ENCODE data around the gene SETD7.

Gene SETD7

GRCh38 chr4:139574641-139575040 lies 18.6 kb upstream of the SETD7 start:
- DNase-seq (ENCODE audit: low read depth, low spot score): no peak

GRCh38 chr4:139568206-139568955 lies 12.4 kb upstream of the SETD7 start:
- no peak for DNase-seq (ENCODE audit: low read depth, low spot score)

DNA sequence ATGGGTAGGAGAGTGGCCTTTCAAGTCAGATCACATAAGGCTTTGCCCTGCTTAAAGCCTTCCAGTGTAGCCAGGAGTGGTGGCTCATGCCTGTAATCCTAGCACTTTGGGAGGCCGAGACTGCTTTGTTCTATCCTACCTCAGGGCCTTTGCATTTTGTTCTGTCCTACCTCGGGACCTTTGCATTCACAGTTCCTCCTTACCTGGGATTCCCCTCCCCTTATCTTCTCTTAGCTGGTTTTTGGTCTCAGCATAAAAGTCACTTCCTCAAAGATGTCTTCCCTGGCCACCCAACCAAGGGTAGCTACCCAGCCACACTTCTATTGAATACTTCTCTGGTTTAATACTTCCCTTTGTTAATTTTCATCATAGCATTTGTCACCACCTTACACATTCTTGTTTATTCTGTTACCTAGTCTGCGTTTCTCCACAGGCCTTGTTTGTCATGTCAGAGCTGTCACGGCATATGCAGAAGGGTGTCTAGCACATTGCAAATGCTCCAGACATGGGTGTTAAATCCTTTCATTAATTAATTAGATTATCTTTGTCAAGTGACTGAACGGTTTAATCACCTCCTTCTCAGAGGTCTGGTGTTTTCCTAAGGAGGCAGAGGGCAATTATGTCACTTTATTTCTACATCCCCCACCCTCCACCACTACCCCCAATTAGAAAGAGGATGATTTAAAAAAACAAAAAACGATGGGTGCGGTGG lies 11.3 kb upstream of the SETD7 start:
- DNase-seq (ENCODE audit: low read depth, low spot score): no peak

DNA sequence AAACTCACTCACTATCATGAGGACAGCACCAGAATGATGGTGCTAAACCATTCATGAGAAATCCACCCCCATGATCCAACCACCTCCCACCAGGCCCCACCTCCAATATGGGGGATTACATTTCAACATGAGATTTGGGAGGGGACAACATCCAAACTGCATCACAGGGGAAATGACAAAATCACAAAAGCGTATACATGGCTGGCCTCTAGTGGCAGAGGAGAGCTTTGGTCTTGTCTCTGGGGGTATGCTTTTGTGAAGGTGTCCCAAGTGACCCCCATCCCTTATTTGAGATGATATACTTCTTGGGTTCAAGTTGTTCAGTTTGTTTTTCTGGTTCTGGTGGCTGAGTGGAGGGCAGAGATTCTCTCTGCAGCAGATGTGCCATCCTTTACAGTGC lies 8.5 kb upstream of the SETD7 start:
- DNase-seq (ENCODE audit: low read depth, low spot score): no peak

GRCh38 chr4:139563515-139563914 lies 7.5 kb upstream of the SETD7 start:
- no peak for DNase-seq (ENCODE audit: low read depth, low spot score)

- DNase-seq (ENCODE audit: low read depth, low spot score): no peak
Observed at GRCh38 chr4:139562839-139563238, 6.8 kb upstream of the SETD7 start.

GRCh38 chr4:139562067-139562684 lies 6.2 kb upstream of the SETD7 start:
- no peak for DNase-seq (ENCODE audit: low read depth, low spot score)

DNA sequence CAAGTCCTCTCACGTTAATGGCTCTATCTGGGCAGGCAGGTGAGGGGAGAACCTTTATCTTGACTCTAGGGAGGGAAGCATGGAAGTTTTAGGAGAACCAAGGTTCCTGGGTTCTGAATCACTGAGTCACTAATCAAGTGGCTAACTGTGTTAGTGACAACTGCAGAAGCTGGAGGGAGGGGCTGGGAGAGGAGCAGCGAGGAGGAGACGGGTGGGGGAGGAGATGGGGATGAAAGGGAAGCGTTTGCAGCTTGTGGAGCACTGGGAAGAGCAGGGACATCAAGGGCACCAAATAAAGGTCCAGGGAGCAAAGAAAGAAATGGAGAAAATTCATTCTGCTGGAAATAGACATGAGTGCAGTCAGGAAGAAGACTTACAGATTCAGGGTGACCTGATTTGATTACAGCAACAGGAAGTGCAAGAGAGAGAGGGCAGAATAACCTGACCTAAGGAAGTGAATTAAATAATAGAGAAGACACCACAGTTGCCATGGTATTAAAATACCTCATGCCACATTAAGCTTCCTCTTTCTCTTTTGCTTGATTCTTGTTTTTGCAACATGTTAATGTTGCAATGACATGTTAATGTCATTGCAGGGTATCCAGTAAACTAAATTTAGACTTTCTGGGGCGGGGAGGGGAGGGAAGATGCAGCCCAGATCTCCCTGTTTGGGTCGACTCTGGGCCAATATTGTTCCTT lies 4.5 kb upstream of the SETD7 start:
- no peak for DNase-seq (ENCODE audit: low read depth, low spot score)

DNA sequence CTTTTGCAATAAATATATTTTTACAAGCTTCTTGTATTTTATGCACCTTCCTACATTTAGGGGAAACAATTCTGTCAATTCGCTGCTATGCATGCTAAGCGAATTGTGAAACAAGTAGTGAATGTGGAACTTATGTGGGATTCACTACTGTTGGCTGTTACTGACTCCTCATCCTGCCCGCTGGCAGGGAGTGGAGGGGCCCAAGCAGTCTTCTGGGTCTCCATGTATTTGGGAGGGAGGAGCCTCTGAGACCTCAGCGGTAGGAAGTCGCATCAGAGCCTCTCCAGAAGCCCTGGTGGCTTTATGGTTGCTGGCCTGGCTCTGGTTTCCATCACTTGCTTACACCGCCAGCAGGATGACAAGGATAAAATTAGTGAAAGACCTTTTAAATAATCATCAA lies 3.7 kb upstream of the SETD7 start:
- DNase-seq (ENCODE audit: low read depth, low spot score): no peak

GRCh38 chr4:139559089-139559479 lies 3.1 kb upstream of the SETD7 start:
- DNase-seq (ENCODE audit: low read depth, low spot score): no peak

- no peak for DNase-seq (ENCODE audit: low read depth, low spot score)
Observed at GRCh38 chr4:139558235-139559088, 2.4 kb upstream of the SETD7 start.

DNA sequence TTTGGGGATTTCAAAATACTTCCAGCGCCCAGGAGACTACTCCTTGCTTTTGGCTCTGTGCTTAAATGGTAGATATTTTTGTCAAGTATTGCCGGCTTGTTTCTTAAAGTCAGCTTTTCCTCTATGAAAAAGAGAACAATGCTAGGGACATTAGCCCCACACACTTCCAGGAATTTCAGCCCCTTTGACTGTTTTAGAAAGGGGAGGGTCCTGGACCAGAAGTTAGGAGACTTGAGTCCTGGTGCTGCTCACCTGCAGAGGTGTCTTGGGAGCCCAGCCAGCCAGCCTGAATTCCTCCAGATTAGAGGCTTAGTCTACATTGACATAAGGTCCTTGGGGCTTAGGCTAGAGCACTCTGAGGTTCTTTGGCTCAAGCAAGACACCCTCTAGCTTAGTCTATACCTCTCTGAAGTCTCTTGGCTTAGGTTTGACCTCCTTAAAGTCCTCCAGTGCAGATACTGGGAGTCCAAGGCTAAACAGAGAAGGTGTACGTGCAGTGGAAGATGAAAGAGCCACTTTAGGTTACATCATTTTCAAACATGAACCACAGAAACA lies 1.6 kb upstream of the SETD7 start:
- DNase-seq (ENCODE audit: low read depth, low spot score): no peak

DNA sequence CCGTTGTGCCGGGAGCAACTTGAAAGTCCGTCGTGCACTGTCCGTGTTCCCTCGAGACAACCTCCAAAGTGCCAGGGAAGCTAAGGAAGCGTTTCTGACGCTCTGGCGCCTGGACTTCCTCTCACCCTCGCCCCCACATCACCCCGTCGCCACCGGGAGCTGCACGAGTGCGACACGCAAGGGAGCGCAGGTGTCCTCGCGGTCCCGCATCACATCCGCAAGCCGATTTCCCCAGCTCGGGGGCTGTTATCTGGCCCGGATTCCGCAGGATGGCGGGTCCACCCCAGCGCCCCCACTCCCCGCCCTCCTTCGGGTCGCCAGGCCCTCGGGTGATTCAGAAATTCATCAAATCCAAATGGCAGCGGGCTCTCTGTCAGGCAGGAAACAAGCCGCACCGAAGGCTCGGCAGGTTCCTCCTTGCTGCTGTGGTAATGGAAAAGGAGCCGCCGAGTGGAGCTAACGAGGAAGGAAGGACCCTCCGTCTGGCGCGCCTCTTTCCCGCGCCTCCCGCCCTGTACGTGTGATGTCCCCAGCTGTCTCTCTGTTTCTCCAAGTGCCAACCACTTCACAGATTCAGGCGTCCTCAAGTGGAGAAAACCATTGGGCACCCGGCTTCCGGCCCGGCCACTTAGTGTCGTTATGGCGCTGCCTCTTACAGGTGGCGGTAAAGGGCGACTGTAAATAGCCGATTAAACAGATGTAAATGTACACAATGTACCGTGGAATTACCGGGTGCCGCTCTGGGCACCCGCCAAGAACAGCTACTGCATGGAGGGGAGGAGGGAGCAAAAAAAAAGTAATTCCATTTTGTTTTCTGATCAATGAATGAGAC lies 921 bp upstream of the SETD7 start:
- DNase-seq (ENCODE audit: low read depth, low spot score): no peak

DNA sequence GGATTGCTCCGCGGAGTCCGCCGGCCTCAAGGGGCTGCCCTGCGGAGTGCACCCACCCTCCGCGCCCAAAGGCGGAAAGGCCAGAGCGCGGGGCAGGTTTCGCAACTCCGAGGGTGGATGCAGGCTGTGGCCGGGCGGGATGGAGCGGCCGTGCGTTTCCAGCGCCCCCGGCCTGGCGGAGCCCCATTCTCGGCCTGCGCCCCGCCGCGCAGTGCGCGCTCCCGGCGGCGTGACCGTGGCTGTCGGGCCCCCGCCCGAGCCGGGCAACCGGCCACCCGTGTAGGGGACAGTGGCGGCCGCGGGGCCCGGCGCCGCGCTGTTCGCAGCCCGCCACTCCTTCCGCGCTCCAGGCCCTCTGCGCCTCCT lies 331 bp downstream of the SETD7 start:
- no peak for DNase-seq (ENCODE audit: low read depth, low spot score)

DNA sequence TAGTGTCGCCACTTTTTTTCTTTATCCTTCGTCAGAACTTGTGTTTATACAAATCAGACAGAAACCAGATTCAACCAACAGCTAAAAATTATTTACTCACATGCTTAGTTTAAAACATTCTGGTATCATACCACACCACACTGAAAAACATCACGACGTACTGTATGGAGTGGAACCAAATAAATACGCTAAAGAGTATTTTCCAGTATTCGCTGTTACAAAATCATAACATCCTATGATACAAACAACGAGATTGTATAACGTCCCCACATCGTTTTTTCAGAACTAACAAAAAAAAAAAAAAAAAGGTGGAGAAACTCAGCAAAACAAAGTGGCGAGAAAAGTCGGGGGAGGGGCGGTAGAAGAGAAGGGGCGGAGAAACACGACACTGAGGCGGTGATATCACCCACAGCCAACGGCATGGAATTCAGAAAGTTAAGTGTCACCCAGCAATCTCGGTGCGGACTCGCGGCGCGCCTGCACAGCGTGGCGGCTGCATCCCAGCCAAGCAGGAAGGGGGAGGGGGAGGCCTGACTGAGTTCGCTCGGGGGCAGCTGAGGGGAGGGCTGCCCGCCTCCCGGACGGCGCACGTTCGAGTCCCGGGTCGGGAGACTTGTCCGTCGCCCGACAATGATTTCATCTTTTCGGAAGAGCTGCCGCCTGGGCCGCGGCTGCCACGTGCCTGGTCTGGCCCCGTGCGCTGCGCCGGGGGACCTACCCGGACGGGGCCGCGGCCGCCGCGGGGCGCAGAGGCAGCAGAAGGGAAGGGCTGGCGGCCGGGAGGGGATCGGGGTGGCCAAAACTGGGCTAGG lies 920 bp downstream of the SETD7 start:
- peak; percentile 47 for DNase-seq (ENCODE audit: low read depth, low spot score)

DNA sequence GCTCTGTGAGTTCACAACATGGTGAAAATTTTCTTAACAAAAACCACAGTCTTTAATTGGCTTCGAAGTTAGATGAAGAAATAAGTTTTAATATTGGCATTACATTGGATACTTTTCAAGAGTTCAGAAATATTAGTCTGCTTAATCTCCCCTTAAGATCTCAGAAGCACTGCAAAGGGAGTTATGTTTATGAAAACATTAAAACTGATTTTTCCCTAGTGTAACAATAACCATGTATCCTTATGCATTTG lies 1.5 kb downstream of the SETD7 start:
- no peak for DNase-seq (ENCODE audit: low read depth, low spot score)

DNA sequence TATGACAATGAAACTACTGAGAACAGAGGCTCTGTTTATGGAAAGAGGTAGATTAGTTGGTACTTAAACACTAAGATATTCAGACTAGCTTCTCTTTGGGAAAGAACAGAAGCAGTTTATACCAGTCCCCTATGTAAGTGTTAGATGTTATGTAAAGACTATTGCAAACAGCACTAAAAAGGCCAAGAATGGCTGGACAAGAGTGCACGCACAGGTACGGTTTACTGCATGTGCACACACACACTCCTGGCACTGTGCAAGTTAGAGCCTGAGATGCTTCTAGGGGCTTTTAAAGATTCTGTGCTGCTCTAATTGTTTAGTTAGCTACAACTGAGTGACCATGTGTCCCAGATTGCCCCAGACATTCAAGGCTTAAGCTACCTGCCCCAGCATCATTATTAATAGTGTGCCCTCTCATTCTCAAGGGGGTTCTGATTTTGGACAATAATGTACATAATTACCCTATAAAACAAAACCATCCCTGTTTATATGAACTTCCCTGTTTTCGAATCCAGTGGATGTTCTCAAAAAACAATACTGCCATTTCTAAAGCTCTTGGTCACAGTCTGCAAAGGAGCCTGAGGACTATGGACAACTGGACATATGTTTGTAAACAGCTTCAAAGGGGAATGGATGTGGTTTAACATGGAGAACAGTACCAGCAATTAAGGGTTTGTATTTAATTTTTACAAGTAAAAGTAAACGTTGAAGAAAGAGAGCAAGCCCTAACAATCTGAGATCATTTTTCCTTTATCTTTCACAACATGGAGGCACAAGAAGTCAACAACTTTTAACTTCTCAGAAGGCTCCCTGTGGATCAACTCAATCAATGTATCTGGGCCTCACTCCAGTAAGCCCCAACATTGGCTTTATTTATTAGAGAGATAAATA lies 2.0 kb downstream of the SETD7 start:
- DNase-seq (ENCODE audit: low read depth, low spot score): no peak

DNA sequence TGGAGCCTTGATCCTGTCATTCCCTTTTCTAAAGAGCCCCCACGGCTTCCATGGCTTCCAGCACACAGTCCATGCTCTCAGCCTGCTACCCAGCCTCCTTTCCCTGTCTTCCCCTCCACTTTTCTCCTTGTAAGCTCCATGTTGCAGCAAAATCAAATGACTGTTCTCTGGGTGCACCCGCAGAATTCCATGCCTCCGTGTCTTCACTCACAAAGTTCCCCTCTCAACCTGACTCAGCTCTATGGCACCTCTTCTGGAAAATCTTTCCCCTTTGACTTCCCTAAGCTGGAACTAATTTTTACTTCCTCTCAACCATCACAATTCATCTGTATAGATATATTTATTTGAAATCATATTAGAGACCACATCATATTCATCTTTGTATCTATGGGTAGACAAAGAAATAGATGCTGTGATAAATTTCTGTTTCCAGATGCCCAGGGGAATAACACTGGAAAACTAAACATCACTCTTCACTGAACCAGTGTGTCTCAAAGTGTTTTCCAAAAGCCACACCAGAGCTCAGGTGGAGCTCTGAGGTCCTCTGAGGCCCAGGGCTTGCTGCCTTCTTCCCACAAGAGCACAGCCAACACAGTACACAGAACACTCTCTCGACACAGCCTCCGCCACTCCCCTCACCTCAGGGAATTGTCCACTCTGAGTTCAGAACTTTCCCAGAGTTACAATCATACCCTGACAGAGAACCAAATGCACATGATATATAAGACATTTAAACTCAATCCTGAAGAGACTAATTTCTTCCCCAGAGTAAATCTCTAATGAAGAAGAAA lies 3.3 kb downstream of the SETD7 start:
- no peak for DNase-seq (ENCODE audit: low read depth, low spot score)

Measured in brain pericyte (primary cell).